Brain microvascular endothelial cell (primary cell): Measurements from ENCODE around the gene NTM.

Source experiments
- DNase-seq: peaks from one replicate; pipeline ENCODE4 v3.0.0-alpha.2; 2020
- H3K27ac ChIP-seq: fragments of 250-450 bp; sonication (Bioruptor Pico); 2 replicates; pipeline ENCODE4 v1.5.1; 2020; ENCODE audit warnings: mild to moderate bottlenecking, moderate library complexity
- H3K27me3 ChIP-seq: fragments of 250-450 bp; sonication (Bioruptor Pico); replicated peaks from 2 replicates; pipeline ENCODE4 v1.5.1; 2020; ENCODE audit warnings: mild to moderate bottlenecking
- H3K36me3 ChIP-seq: fragments of 250-450 bp; sonication (Bioruptor Pico); replicated peaks from 2 replicates; pipeline ENCODE4 v1.5.1; 2020; ENCODE audit warnings: mild to moderate bottlenecking
- H3K4me3 ChIP-seq: 2 replicates; pipeline ENCODE4 v1.5.1; 2011; ENCODE audit warnings: low read depth, mild to moderate bottlenecking, control low read depth, low read length, moderate library complexity
- in situ Hi-C: cut with HindIII; loops from 2 replicates; pipeline ENCODE4 v1.10.0; 2017; ENCODE audit warnings: low sequenced_read_pairs, low pct_ligation_motif_present
- TF ChIP-seq, protein P1 (sequence below): IDR thresholded peaks from 2 replicates; pipeline ENCODE4 v1.5.1; 2011; ENCODE audit warnings: low read depth, mild to moderate bottlenecking, moderate library complexity, low read length, control low read depth, inconsistent platforms; ENCODE audit errors: missing control alignments

The NTM gene

DNA sequence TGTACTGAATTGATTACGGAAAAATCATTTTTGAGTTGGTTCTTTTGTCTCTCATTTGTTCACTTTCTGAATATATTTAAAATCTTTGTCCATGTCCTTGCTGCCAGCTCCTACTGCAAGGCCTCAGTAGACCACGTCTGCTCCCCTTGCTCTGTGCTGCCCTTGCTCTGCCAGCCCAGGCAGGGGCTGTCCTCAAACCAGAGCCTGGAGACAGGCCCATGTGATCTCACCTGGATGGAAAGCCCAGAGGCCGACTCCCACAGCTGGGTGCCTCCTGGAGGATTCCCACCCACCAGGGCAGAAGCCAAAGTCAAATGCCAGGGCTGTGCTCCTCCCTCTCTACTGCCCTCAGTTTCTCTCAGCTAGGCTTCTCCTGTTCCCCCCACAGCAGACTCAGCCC lies 141.8 kb downstream of the NTM start:
- no peaks in the 10 kb centered on the region for H3K36me3 ChIP-seq
- TF ChIP-seq, protein P1, sequence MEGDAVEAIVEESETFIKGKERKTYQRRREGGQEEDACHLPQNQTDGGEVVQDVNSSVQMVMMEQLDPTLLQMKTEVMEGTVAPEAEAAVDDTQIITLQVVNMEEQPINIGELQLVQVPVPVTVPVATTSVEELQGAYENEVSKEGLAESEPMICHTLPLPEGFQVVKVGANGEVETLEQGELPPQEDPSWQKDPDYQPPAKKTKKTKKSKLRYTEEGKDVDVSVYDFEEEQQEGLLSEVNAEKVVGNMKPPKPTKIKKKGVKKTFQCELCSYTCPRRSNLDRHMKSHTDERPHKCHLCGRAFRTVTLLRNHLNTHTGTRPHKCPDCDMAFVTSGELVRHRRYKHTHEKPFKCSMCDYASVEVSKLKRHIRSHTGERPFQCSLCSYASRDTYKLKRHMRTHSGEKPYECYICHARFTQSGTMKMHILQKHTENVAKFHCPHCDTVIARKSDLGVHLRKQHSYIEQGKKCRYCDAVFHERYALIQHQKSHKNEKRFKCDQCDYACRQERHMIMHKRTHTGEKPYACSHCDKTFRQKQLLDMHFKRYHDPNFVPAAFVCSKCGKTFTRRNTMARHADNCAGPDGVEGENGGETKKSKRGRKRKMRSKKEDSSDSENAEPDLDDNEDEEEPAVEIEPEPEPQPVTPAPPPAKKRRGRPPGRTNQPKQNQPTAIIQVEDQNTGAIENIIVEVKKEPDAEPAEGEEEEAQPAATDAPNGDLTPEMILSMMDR, result no peak
- in situ Hi-C loops, result no loop called here
- no peaks in the 10 kb centered on the region for H3K27me3 ChIP-seq
- DNase-seq, result no peak
- no peak overlapping the region for H3K27ac ChIP-seq
- H3K4me3 ChIP-seq, result no peak overlapping the region

DNA sequence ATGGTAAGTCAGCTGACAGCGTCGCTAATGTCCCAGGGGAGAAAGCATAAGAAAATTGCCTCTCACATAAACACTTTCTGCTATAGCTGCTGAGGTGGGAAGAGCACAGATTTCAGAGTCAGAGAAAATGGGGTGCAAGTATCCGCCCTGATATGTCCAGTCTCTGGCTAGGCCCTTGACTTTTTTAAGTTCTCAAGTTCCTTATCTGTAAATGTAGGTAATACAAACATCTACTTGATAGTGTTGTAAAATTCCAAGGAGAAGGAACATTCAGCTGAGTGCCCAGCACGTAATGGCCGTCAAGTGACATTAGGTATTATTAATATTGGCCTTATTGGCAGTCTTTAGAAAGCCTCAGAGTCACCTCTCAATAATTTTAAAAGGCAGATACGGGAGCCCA lies 143.6 kb downstream of the NTM start:
- TF ChIP-seq, protein P1, result no peak
- DNase-seq, result no peak
- no peak overlapping the region for H3K4me3 ChIP-seq
- in situ Hi-C loops, result no loop called here
- no peaks in the 10 kb centered on the region for H3K27me3 ChIP-seq
- no peaks in the 10 kb centered on the region for H3K36me3 ChIP-seq
- H3K27ac ChIP-seq, result no peak overlapping the region

DNA sequence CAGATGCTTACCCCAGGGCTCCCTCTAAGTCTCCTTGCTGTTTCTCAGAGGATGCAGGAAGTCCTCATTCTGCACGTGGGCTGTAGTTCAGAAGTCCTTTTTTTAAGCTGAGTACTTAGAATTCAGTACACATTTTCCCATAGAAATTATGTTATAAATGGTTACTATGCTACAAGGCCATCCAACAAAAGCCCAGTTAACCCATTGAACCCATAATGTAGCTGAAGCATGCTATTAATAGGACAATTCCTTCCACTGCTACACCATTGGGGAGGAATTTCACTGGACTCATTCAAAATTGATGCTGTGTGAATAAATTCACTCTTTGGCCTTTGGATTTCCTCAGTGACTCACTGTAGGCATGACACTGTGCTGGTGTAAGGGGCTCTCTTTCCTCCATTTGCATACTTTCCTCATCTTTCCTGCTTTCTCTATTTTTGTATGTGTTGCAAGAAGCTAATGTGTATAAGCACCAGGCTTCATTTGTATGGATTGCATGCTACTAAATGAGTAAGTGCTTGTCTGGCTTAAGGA lies 148.0 kb downstream of the NTM start:
- in situ Hi-C loops, result no loop called here
- no peak overlapping the region for H3K27ac ChIP-seq
- no peak overlapping the region for H3K4me3 ChIP-seq
- no peak for DNase-seq
- no peaks in the 10 kb centered on the region for H3K27me3 ChIP-seq
- TF ChIP-seq, protein P1, result no peak
- no peaks in the 10 kb centered on the region for H3K36me3 ChIP-seq

DNA sequence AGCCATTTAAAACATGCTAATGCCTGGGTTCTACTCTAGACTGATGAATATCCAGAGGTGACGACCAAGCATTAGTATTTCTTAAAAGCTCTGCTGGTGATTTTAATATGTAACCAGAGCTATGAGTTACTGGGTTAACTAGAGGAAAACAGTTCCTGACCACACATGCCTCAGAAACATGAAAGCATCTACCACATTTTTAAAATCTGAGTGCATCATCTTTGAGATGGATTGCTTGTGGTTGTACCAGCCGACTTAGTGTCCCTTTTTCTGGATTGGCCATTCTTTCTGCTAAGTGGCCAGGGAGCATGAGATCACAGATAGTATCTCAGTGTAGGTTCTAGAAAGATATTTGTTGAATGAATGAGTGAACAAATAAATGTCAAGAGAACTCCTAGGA lies 152.4 kb downstream of the NTM start:
- in situ Hi-C loops, result no loop called here
- H3K27ac ChIP-seq, result no peak overlapping the region
- no peaks in the 10 kb centered on the region for H3K36me3 ChIP-seq

DNA sequence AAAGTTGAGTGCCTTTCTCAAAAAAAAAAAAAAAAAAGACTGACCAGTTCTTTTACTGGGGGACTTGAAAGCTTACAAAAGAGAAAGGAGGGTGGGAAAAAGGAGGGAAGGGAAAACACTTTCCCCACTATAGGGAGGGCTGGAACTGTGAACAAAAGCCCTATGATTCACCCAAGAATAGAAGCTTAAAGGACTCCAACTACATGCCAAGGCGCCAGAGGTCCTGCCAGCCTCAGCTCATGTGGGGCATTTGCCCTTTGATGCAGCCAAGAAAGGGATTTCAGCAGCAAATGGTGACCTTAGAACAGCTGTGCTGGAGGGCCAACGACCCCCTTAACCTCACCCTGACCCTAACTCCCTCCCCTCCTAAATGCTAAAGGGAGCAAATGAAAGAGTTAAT lies 160.0 kb downstream of the NTM start:
- DNase-seq, result no peak
- H3K27ac ChIP-seq, result no peak overlapping the region
- H3K36me3 ChIP-seq, result no peaks in the 10 kb centered on the region
- no peaks in the 10 kb centered on the region for H3K27me3 ChIP-seq
- TF ChIP-seq, protein P1, result no peak
- in situ Hi-C loops, result no loop called here
- H3K4me3 ChIP-seq, result no peak overlapping the region

More for the DNA sequence above, 152.4 kb downstream of the NTM start:
- Histone ChIP-seq H3K27me3 (no peaks in the 10 kb centered on the region), H3K4me3 (no peak overlapping the region)
- DNase-seq, result no peak
- TF ChIP-seq, protein P1, result no peak

DNA sequence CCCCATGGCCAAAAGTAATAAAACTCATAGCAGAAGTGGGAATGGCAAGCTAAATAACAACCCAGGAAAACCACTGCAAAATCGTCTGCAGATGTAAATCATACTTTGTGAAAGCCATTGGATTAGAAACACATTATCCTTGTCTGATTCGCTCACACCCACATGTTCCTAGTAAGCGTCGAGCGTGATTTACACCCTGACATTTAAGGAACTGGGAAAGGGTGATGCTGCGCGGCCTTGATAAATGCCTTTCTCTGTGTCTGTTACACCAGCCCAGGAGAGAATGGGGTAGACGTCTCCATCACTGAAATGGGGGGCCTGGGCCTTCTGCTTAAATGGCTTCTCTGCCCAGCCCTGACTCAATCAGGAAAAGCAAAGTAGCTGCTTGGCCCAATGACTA lies 162.7 kb downstream of the NTM start:
- TF ChIP-seq, protein P1, result no peak
- no peaks in the 10 kb centered on the region for H3K36me3 ChIP-seq
- H3K4me3 ChIP-seq, result no peak overlapping the region
- DNase-seq, result no peak
- H3K27ac ChIP-seq, result no peak overlapping the region
- no peaks in the 10 kb centered on the region for H3K27me3 ChIP-seq
- in situ Hi-C loops, result no loop called here
